ENCODE measurements around the gene ZNF678. TPM values are rescaled to one million over a fixed set of nuclear protein-coding genes. Genes with fewer than 3 reads are reported as not detected.

The ZNF678 gene
- total and polyA plus RNA-seq, 8 donors: 0.65 to 34.1 (median 4.7) TPM

GRCh38 chr1:227612658-227613057 lies 49.3 kb downstream of the ZNF678 start:
- TF ChIP-seq EP300 (IDR thresholded peaks at IDR 0.05) (no peak), POLR2AphosphoS5 (IDR thresholded peaks at IDR 0.05) (no peak), CTCF (IDR thresholded peaks at IDR 0.05) (no peak), POLR2A (IDR thresholded peaks at IDR 0.05) (no peak)
- Histone ChIP-seq H3K4me3 (no peak overlapping the region), H3K27ac (no peak overlapping the region), H3K9me3 (peaks cover 3 to 96% (median 40%) of the 10 kb centered on the region in 4 donors), H3K27me3 (no peaks in the 10 kb centered on the region), H3K36me3 (peaks cover 0 to 60% (median 37%) of the 10 kb centered on the region in 4 donors), H3K4me1 (no peaks in the 10 kb centered on the region)
- no peak for DNase-seq
- intact Hi-C loops (cut with DNase I; ENCODE audit: low total_unique reads): no loop called here
- 89 to 100% (median 96%) methylated on average over 1 of the region's 1 CpG for WGBS, 5 donors

GRCh38 chr1:227613526-227613925 lies 50.2 kb downstream of the ZNF678 start:
- Histone ChIP-seq H3K27ac (no peak overlapping the region), H3K36me3 (peaks cover 0 to 65% (median 37%) of the 10 kb centered on the region in 4 donors), H3K4me3 (no peak overlapping the region), H3K4me1 (no peaks in the 10 kb centered on the region), H3K9me3 (peaks cover 3 to 97% (median 44%) of the 10 kb centered on the region in 4 donors), H3K27me3 (no peaks in the 10 kb centered on the region)
- no peak for DNase-seq
- intact Hi-C loops (cut with DNase I; ENCODE audit: low total_unique reads): no loop called here
- WGBS, 5 donors: 90 to 100% (median 97%) methylated on average over 1 of the region's 1 CpG
- no peak for TF ChIP-seq POLR2AphosphoS5 (IDR thresholded peaks at IDR 0.05)
- TF ChIP-seq EP300 (IDR thresholded peaks at IDR 0.05): no peak
- no peak for TF ChIP-seq POLR2A (IDR thresholded peaks at IDR 0.05)
- no peak for TF ChIP-seq CTCF (IDR thresholded peaks at IDR 0.05)

GRCh38 chr1:227621211-227621610 lies 57.9 kb downstream of the ZNF678 start:
- no peak overlapping the region for H3K27ac ChIP-seq
- 81 to 100% (median 96%) methylated on average over 1 of the region's 1 CpG for WGBS, 5 donors
- intact Hi-C loops (cut with DNase I; ENCODE audit: low total_unique reads): no loop called here
- no peak overlapping the region for H3K4me3 ChIP-seq
- no peak for DNase-seq
- peaks cover 0 to 44% (median 11%) of the 10 kb centered on the region in 4 donors for H3K36me3 ChIP-seq
- no peak for TF ChIP-seq POLR2AphosphoS5 (IDR thresholded peaks at IDR 0.05)
- H3K9me3 ChIP-seq: peaks cover 0 to 100% (median 60%) of the 10 kb centered on the region in 4 donors
- no peaks in the 10 kb centered on the region for H3K27me3 ChIP-seq
- no peaks in the 10 kb centered on the region for H3K4me1 ChIP-seq

- TF ChIP-seq EP300 (IDR thresholded peaks at IDR 0.05) (no peak), CTCF (IDR thresholded peaks at IDR 0.05) (no peak), POLR2AphosphoS5 (IDR thresholded peaks at IDR 0.05) (no peak)
- H3K9me3 ChIP-seq: peaks cover 0 to 100% (median 64%) of the 10 kb centered on the region in 4 donors
- no peak for DNase-seq
Observed at GRCh38 chr1:227622739-227623475, 59.6 kb downstream of the ZNF678 start.

GRCh38 chr1:227632325-227632724 lies 69.0 kb downstream of the ZNF678 start:
- no peaks in the 10 kb centered on the region for H3K4me1 ChIP-seq
- intact Hi-C loops (cut with DNase I; ENCODE audit: low total_unique reads): no loop called here
- 87 to 95% (median 93%) methylated on average over 13 of the region's 13 CpGs for WGBS, 5 donors
- peaks cover 23 to 100% (median 83%) of the 10 kb centered on the region in 4 donors for H3K9me3 ChIP-seq
- DNase-seq: no peak
- H3K27ac ChIP-seq: no peak overlapping the region
- TF ChIP-seq EP300 (IDR thresholded peaks at IDR 0.05) (no peak), CTCF (IDR thresholded peaks at IDR 0.05) (no peak), POLR2A (IDR thresholded peaks at IDR 0.05) (no peak)
- H3K27me3 ChIP-seq: no peaks in the 10 kb centered on the region
- no peak overlapping the region for H3K4me3 ChIP-seq
- peaks cover 0 to 80% (median 12%) of the 10 kb centered on the region in 4 donors for H3K36me3 ChIP-seq

More at GRCh38 chr1:227622739-227623475, 59.6 kb downstream of the ZNF678 start:
- no peak overlapping the region for H3K27ac ChIP-seq
- peaks cover 0 to 53% (median 11%) of the 10 kb centered on the region in 4 donors for H3K36me3 ChIP-seq
- intact Hi-C loops (cut with DNase I; ENCODE audit: low total_unique reads): no loop called here
- no peak overlapping the region for H3K4me3 ChIP-seq
- 83 to 90% (median 85%) methylated on average over 1 of the region's 1 CpG for WGBS, 5 donors
- H3K27me3 ChIP-seq: no peaks in the 10 kb centered on the region
- no peaks in the 10 kb centered on the region for H3K4me1 ChIP-seq
